H9 (cell line): Measurements from ENCODE around the gene KCNIP4. TPM values are rescaled to one million over a fixed set of nuclear protein-coding genes. Genes with fewer than 3 reads are reported as not detected.

ENCODE experiments used
- DNase-seq: peaks from one replicate; pipeline ENCODE4 v3.0.0-alpha.2; 2017
- H2AFZ ChIP-seq: one replicate; pipeline ENCODE4 v1.6.1; 2013; ENCODE audit warnings: mild to moderate bottlenecking, low read length, control low read depth, moderate library complexity
- H2AK5ac ChIP-seq: 2 replicates; pipeline ENCODE4 v1.6.1; 2013; ENCODE audit warnings: low read length, control low read depth, mixed read lengths; ENCODE audit not compliant: insufficient read length
- H2BK120ac ChIP-seq: one replicate; pipeline ENCODE4 v1.6.1; 2013; ENCODE audit warnings: low read depth, mild to moderate bottlenecking, low read length, control low read depth, inconsistent platforms; ENCODE audit not compliant: poor library complexity, severe bottlenecking
- H2BK12ac ChIP-seq: 2 replicates; pipeline ENCODE4 v1.6.1; 2013; ENCODE audit warnings: low read length, control low read depth, mixed read lengths, low read depth; ENCODE audit not compliant: insufficient read length
- H2BK15ac ChIP-seq: 2 replicates; pipeline ENCODE4 v1.6.1; 2013; ENCODE audit warnings: low read depth, low read length, control low read depth
- H2BK20ac ChIP-seq: one replicate; pipeline ENCODE4 v1.6.1; 2013; ENCODE audit warnings: low read depth, mild to moderate bottlenecking, low read length, control low read depth, inconsistent platforms; ENCODE audit not compliant: poor library complexity, severe bottlenecking
- H2BK5ac ChIP-seq: 2 replicates; pipeline ENCODE4 v1.6.1; 2013; ENCODE audit warnings: low read length, control low read depth, mixed read lengths; ENCODE audit not compliant: insufficient read length
- H3K14ac ChIP-seq: 2 replicates; pipeline ENCODE4 v1.6.1; 2013; ENCODE audit warnings: low read length, control low read depth; ENCODE audit not compliant: insufficient read depth
- H3K18ac ChIP-seq: 2 replicates; pipeline ENCODE4 v1.6.1; 2013; ENCODE audit warnings: low read depth, mild to moderate bottlenecking, mixed read lengths, low read length, control low read depth; ENCODE audit not compliant: insufficient read length
- H3K23ac ChIP-seq: 2 replicates; pipeline ENCODE4 v1.6.1; 2013; ENCODE audit warnings: low read length, control low read depth, mixed read lengths, low read depth; ENCODE audit not compliant: insufficient read length
- H3K23me2 ChIP-seq: 2 replicates; pipeline ENCODE4 v1.6.1; 2013; ENCODE audit warnings: low read depth, mild to moderate bottlenecking, mixed read lengths, low read length, control low read depth; ENCODE audit not compliant: insufficient read length, poor library complexity, severe bottlenecking
- H3K27ac ChIP-seq: 2 replicates; pipeline ENCODE4 v1.5.1; 2013; ENCODE audit warnings: low read length, control low read depth, mixed read lengths, low read depth; ENCODE audit not compliant: insufficient read length
- H3K27me3 ChIP-seq: 2 replicates; pipeline ENCODE4 v1.6.1; 2013; ENCODE audit warnings: low read length, control low read depth, inconsistent platforms; ENCODE audit not compliant: insufficient read depth
- H3K4ac ChIP-seq: 2 replicates; pipeline ENCODE4 v1.6.1; 2013; ENCODE audit warnings: low read depth, mild to moderate bottlenecking, control low read depth, inconsistent platforms, low read length, moderate library complexity
- H3K4me1 ChIP-seq: 2 replicates; pipeline ENCODE4 v1.6.1; 2013; ENCODE audit warnings: low read length, control low read depth, inconsistent platforms; ENCODE audit not compliant: insufficient read depth
- H3K4me2 ChIP-seq: 2 replicates; pipeline ENCODE4 v1.6.1; 2013; ENCODE audit warnings: low read length, control low read depth, mixed read lengths; ENCODE audit not compliant: insufficient read length, insufficient read depth
- H3K56ac ChIP-seq: 2 replicates; pipeline ENCODE4 v1.6.1; 2013; ENCODE audit warnings: low read depth, mild to moderate bottlenecking, mixed read lengths, low read length, control low read depth; ENCODE audit not compliant: insufficient read length
- H3K79me1 ChIP-seq: 2 replicates; pipeline ENCODE4 v1.6.1; 2013; ENCODE audit warnings: low read depth, mild to moderate bottlenecking, moderate library complexity, low read length, control low read depth, inconsistent platforms; ENCODE audit not compliant: insufficient read depth, poor library complexity, severe bottlenecking
- H3K79me2 ChIP-seq: 2 replicates; pipeline ENCODE4 v1.6.1; 2013; ENCODE audit warnings: low read length, control low read depth, inconsistent platforms; ENCODE audit not compliant: insufficient read depth
- H3K9ac ChIP-seq: 2 replicates; pipeline ENCODE4 v1.6.1; 2013; ENCODE audit warnings: low read length, control low read depth, mixed read lengths; ENCODE audit not compliant: insufficient read length; ENCODE audit errors: extremely low read depth
- H3K9me3 ChIP-seq: one replicate; pipeline ENCODE4 v1.6.1; 2013; ENCODE audit warnings: low read depth, low read length, inconsistent platforms; ENCODE audit not compliant: control insufficient read depth
- H3T11ph ChIP-seq: one replicate; pipeline ENCODE4 v1.6.1; 2013; ENCODE audit warnings: mild to moderate bottlenecking, low read length, control low read depth, inconsistent platforms
- H4K20me1 ChIP-seq: one replicate; pipeline ENCODE4 v1.6.1; 2013; ENCODE audit not compliant: control insufficient read depth, insufficient read length, insufficient read depth
- H4K5ac ChIP-seq: 2 replicates; pipeline ENCODE4 v1.6.1; 2013; ENCODE audit warnings: low read depth, mild to moderate bottlenecking, mixed read lengths, low read length, control low read depth; ENCODE audit not compliant: insufficient read length
- H4K8ac ChIP-seq: replicated peaks from 2 replicates; pipeline ENCODE4 v1.6.1; 2013; ENCODE audit warnings: low read length, control low read depth, mixed read lengths, low read depth; ENCODE audit not compliant: insufficient read length
- H4K91ac ChIP-seq: 2 replicates; pipeline ENCODE4 v1.6.1; 2013; ENCODE audit warnings: low read depth, mild to moderate bottlenecking, moderate library complexity, mixed read lengths, low read length, control low read depth; ENCODE audit not compliant: insufficient read length
- H3K27ac Mint-ChIP-seq, 3 experiments: 2 replicates in 2 of 3; 3 replicates in 1 of 3; pipeline ENCODE4 v1.8.0; 2020 to 2021; ENCODE audit warnings: mixed read lengths in 3 of 3, mild to moderate bottlenecking in 1 of 3, moderate library complexity in 1 of 3
- H3K27me3 Mint-ChIP-seq: 2 replicates; pipeline ENCODE4 v1.8.0; 2021; ENCODE audit warnings: low read depth, mild to moderate bottlenecking, moderate library complexity, mixed read lengths
- H3K36me3 Mint-ChIP-seq, 3 experiments: 2 replicates in 2 of 3; 3 replicates in 1 of 3; pipeline ENCODE4 v1.8.0; 2020 to 2021; ENCODE audit warnings: low read depth in 3 of 3, mixed read lengths in 3 of 3; ENCODE audit not compliant: insufficient read depth in 1 of 3
- H3K4me1 Mint-ChIP-seq, 2 experiments: 2 replicates each; pipeline ENCODE4 v1.8.0; 2020; ENCODE audit warnings: mixed read lengths in 2 of 2
- H3K4me3 Mint-ChIP-seq, 2 experiments: 2 replicates in 1 of 2; 3 replicates in 1 of 2; pipeline ENCODE4 v1.8.0; 2020 to 2021; ENCODE audit warnings: mild to moderate bottlenecking in 2 of 2, mixed read lengths in 2 of 2, moderate library complexity in 1 of 2
- H3K9me3 Mint-ChIP-seq, 2 experiments: 2 replicates in 1 of 2; 3 replicates in 1 of 2; pipeline ENCODE4 v1.8.0; 2020; ENCODE audit warnings: mild to moderate bottlenecking in 2 of 2, mixed read lengths in 2 of 2, moderate library complexity in 1 of 2
- CTCF ChIP-seq: fragments of 200-600 bp; sonication (generic); conservative IDR thresholded peaks from 3 replicates; pipeline ENCODE4 v1.8.0; 2021; ENCODE audit warnings: antibody characterized with exemption, mild to moderate bottlenecking
- WGBS: extraction: QIAGEN DNeasy Blood & Tissue Kit; methylation state at CpG from one replicate; pipeline ENCODE4 v1.1.7; 2013; ENCODE audit warnings: missing lambda C conversion rate, low lambda C conversion rate, mixed read lengths; ENCODE audit not compliant: insufficient read length; ENCODE audit errors: extremely low coverage; 5-methylcytosine and 5-hydroxymethylcytosine counted together
- total RNA-seq: library from RNA; stranded (reverse); gene quantifications from 2 replicates; pipeline ENCODE4 v1.2.1, GENCODE V29; 2021

KCNIP4 gene
- total RNA-seq, 1 experiment from 2014 or later: not detected

- H4K5ac ChIP-seq: no peak overlapping the region
- WGBS: no CpG with 5 or more reads among the region's 3 CpGs
- no peak overlapping the region for H2BK120ac ChIP-seq
- no peak overlapping the region for H3K27ac Mint-ChIP-seq
- H3K9ac ChIP-seq: no peak overlapping the region
- no peaks in the 10 kb centered on the region for H3K23me2 ChIP-seq
- H3K14ac ChIP-seq: no peak overlapping the region
- no peak overlapping the region for H2BK5ac ChIP-seq
- H4K20me1 ChIP-seq: no peaks in the 10 kb centered on the region
- DNase-seq: no peak
- H3K4ac ChIP-seq: no peak overlapping the region
- no peak for TF ChIP-seq CTCF
- H3K4me1 Mint-ChIP-seq: no peaks in the 10 kb centered on the region
- H3K18ac ChIP-seq: no peak overlapping the region
- no peaks in the 10 kb centered on the region for H3K36me3 Mint-ChIP-seq
- H3K27me3 Mint-ChIP-seq: no peaks in the 10 kb centered on the region; the same call in 1 of the 2 replicates
- H2BK15ac ChIP-seq: no peak overlapping the region
- H3K4me3 Mint-ChIP-seq: no peak overlapping the region
- H3K23ac ChIP-seq: no peak overlapping the region
- H4K8ac ChIP-seq: no peak overlapping the region
- H3K27me3 ChIP-seq: no peaks in the 10 kb centered on the region
- no peak overlapping the region for H2AK5ac ChIP-seq
- no peaks in the 10 kb centered on the region for H3K79me2 ChIP-seq
- H2BK12ac ChIP-seq: no peak overlapping the region
- H3K4me2 ChIP-seq: no peak overlapping the region
- H2AFZ ChIP-seq: no peak overlapping the region
- no peak overlapping the region for H3T11ph ChIP-seq
- H3K9me3 ChIP-seq: no peaks in the 10 kb centered on the region
- H3K56ac ChIP-seq: no peak overlapping the region
- no peak overlapping the region for H2BK20ac ChIP-seq
- H4K91ac ChIP-seq: no peak overlapping the region
- no peak overlapping the region for H3K27ac ChIP-seq
- no peaks in the 10 kb centered on the region for H3K79me1 ChIP-seq
- no peaks in the 10 kb centered on the region for H3K9me3 Mint-ChIP-seq
- no peaks in the 10 kb centered on the region for H3K4me1 ChIP-seq
Measured at GRCh38 chr4:21474195-21474594, 474.4 kb downstream of the KCNIP4 start.
